ENCODE results near the gene NT5DC3. TPM values are rescaled to one million over a fixed set of nuclear protein-coding genes. Genes with fewer than 3 reads are reported as not detected.
A peak's percentile ranks its signal among the peaks of the same experiment; 100 is the strongest.

Gene NT5DC3
- polyA plus RNA-seq, 5 donors: 4.5 to 7.7 (median 5.3) TPM

DNA sequence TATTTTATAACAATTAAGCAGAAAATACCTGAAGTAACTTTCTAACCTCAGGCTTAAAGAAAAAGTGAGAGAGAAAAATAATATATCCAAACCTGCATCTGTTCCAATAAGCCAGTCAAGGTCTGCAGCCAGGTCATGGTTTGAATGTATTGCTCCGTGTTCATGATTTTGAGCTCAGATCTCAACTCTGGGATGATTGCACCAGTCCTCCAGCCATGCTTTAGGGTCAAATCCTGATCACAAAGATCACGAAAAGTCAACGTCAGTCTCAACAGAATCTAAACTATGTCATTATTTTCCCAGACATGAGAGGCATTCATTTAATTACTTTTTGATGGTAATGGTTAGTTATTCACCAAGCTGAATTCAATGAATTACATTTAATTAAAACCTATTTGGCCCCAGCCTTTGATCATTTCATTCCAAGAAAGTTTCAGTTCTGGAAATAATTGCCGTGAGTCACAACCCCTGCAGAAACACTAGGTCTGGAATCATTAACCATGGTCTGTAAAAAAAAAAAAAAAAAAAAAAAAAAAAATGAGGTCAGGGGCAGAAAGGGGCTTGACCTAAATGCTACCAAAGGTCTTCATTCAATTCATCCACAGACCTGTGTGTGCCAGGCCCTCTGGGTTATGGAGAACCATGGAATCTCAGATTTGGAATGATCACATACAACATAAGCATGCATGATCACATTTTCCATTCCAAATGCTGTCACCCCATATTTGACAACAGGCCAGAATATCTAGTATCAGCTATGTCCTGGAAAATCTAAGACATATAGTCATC, 55.6 kb downstream of the NT5DC3 start:
- no peak for DNase-seq

DNA sequence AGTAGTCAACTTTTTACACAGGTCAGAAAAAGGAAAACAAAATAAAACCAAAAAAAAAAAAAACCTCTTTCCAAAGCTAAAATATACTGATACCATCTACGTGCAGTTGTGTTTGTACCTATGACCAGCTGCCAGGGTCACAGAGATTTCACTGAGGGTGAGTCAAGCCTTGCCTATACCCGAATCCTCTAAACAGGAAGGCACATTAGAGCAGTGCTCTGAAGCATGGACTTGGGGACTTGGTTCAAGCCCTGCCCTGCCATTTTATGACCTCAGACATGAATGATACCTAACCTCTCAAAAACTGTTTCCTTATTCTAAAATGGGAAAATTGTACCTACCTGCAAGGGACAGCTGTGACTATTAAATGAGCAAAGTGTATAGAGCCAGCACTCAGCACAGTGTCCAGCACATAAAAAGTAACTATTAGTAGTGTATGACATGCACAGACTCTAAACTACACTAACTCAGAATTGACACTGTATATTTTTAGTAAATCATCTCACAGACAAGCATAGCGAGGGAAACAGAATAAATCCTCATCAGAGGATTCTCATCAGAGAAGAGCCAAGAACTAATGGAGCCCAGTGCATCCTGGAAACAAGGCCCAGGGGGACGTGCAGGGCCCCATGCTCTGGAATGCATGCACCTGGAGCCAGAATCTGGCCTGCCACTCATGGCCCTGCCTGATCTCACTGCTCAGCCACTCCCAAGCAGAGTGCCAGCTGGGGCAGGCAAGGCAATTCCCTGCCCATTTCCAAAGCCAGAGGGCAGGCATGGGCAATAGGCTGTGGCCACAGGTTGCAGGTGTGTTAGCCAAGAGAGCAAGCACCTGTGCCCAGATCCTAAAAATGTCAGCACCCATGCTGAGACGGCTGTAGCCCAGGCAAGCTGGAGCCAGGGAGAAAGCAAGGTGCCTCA, 57.0 kb downstream of the NT5DC3 start:
- no peak for DNase-seq

DNA sequence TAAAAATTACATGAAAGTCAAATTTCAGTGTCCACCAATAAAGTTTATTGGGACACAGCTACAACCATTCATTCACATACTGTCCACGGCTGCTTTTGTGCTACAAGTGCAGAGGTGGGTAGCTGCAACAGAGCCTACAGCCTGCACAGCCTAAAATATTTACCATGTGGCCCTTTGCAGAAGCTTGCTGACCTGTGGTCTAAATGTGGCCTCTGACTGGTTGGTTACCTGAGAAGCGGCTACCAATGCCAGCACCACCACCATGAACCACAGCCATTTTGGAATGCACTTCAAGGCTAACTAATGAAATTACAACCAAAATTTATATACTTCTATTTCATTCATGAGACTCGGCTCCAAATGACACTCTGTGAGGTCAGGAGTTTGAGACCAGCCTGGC, 58.6 kb downstream of the NT5DC3 start:
- no peak for DNase-seq

DNA sequence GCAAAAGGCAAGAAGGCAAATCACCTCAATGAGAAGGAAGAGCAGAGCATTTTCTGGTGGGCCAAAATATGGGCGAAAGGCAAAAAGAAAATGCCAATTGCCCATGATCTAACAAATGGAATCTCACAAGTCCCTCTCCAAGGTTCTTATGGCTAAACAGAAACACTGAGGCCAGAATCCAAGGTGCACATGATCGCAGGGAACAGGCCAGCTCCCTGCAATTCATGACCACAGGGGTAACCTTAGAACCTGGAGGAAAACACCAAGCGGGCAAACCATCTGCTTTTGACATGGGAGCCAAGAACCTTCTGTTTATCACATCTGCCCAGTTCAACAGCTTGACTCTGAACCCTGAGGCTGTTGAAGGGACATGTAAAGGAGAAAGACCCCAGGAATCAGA, 60.0 kb downstream of the NT5DC3 start:
- no peak for DNase-seq

DNA sequence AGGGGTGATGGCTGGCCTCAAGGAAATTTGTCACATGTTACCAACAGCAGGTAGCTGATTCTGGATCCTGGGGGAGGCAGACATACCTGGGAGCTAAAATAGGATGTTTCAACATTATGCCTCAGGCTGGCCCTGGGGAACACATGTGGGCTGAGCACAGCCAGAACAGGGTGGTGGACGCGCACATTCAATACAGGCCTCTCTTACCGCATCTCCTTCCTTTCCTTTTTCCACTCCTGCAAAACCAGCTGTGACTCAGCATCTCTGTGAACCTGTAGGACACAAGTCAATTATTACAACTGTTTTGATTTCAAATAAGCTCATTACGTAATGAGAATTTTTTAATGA, 61.0 kb downstream of the NT5DC3 start:
- no peak for DNase-seq

DNA sequence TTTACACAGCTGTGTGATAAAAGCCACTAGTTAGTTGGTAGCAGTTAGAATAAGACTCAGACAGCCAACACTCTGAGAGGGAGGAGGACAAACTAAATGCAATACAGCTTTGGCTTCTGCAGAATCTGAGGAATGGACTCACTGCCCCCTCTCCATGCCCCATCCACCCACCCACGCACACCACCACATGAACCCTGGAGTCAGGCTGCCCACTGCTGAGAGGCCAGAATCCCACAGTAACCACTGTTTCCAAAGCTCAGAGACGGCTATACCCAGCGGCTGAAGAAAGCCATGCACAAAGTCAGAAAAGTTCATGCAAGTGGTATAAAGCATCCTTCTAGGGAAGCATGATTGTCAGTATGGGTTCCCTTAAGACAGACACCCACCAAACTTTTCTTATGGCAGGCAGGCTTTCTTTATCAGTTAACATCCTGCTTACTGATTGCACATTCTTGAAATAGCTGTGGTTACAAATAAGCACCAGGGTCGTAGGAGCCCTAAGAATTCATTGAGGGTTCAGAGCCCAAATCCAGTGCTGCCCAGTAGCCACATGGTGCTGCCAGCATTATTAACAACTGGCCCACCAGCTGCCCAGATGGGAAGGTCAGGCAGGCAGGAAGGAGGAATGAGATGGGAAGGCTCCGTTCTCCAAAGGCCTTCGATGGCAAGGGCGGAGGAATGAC, 61.5 kb downstream of the NT5DC3 start:
- DNase-seq: no peak

DNA sequence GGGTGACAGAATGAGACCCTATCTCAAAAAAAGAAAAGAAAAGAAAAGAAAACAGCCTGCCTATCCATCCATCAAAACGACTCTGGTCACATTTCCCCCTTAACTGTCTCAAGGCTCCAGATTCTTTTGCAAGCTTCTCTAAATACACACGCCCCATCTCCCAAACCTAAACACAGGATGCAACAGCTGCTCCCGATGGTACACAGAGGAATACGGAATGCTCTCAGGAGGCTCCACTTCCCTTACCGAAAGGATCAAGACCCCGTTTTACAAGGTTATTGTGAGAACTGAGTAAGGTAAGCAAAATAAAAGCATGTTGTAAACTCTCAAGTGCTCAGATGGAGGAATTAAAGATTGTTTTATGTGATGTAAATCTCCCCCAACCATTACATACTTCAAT, 62.3 kb downstream of the NT5DC3 start:
- no peak for DNase-seq

DNA sequence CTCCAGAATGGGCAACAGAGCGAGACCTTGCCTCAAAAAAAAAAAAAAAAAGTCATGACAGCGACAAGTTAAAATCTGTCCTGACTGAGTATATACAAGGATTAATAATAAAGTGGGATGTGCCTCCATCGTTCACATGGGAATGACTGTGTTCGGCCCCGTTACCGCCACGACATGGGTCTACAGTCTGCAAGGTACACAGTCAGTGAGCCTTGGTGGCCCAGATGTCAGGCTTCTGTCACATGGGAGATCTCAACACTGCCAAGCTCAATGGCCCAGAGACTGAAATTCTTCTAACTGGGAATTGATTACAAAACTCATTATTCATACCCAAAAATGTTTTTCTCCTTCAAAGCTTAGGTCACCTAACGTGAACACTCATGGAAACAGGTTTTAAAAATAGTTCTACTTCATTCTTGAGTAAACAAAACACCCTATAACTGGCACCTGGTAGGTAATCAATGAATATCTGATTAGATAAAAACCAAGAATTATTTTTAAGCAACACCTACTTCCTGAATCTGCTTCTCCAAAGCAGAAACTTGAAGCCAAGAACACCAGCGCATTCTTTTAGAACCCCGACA, 66.0 kb downstream of the NT5DC3 start:
- no peak for DNase-seq

DNA sequence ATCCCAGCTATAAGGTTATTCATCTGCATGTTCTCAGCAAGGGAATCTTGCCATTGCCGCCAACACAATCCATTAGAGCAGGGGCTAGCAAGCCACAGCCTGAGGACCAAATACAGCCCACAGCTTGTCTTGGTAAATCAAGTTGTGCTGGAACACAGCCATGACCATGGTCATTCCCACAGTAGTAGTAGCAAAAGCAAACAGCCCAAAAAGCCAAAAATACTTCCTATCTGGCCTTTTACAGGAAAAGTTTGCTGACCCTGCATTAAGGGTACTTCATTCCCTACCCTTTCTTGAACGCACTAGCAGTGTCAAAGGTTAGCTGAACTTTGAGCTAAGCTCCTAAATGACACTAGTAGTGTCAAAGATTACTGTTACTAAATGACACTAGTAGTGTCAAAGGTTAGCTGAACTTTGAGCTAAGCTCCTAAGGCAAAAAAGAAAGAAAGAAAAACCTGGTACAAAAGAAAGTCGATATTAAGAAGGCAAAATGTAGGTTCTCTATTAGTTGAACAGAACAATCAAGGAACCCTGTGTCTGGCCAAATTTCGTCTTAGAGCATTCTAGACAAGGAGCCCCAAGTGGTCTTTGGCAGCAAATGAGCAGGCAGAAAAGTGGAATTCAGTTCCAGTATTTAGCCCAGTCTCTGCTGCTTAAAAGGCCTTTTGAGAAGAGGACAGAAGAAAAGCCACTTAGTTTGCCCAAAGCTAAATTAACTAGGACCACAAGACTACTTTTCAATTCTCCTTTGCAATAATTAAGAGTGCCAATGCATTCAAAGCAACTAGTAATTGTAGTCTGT, 67.7 kb downstream of the NT5DC3 start:
- no peak for DNase-seq

DNA sequence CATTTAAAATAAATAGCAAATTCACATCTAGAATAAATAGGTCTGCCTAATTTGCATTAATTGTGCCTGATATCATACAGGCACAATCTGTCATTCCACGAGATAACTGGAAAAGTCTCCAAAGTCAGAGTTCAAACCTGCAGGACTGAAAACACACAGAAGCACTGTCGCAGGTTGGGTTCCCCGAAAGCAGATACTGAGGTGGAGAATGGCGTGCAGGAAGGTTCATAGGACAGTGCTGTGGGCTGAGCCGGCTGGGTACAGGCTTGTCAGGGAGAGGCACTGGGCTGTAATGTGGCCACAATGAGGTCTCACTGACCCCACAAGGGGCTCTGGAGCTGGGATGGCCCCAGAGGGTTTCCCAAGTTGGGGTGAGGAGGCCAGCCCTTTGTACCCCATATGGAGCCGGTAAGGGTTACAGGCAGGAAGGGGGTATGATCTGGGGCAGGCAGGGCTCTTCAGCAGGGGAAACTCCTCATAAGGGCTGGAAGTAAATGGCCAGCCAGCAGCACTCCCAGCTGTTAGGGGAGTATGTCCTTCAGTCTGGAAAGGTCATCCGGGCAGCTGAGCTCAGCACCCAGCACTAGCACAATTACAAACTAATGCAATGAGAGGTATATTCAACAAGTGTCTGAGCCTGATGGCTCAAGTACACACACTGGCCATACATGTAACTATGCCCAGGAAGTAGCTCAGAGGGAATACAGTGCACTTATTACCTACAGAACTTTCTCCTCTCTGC, 68.5 kb downstream of the NT5DC3 start:
- DNase-seq: no peak

DNA sequence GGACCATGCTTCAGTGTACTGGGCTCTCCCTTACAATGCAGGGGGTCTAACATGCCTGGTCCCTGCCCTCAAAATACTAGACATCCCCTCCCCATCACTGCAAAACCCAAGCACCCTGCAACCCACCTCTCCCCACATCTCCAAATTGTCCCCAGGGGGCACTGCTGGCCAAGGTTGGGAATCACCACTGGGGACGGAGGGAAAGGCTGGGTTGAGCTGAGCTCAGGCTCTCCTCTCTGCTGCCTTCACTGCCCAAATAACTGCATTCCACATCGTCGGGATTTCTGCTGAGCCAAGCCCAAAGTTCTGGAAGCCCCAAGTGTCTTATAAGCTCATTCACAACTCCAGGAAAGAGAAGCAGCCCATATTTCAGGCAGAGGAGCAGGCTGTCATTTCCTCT, 69.6 kb downstream of the NT5DC3 start:
- peak in 1 of 2 donors; percentile 20 for DNase-seq

DNA sequence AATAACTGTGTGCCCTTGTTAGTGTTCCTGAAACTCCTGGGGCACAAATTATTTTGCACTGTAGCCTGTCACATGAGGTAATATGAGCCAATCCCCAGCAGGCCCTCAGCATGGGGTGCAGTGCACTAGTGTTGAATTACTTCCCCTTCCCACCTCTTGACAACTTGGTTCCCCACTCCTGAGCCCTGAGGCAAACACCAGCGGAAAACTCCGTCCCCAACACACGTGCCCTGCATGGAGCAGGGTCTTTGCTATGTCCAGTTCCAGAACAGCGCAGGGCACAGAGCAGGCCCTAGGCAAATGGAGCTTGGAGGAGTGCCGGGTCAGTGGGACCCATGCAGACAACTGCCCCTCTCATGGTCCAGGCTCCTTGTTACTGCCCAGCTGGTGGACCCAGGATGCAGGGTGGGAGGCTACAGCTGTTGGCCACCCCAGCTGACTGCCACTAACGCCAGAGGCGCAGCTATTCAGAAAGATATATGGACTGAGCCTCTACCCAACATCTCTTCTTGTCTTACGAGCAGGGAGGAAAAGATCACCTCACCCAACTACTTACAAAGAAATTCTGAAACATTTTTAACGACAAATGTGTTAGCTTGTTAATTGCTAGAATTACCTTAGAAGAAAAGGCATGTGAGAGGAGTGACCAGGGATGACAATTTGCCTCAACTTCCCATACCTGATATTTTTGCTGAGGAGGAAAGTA, 71.6 kb downstream of the NT5DC3 start:
- no peak for DNase-seq

DNA sequence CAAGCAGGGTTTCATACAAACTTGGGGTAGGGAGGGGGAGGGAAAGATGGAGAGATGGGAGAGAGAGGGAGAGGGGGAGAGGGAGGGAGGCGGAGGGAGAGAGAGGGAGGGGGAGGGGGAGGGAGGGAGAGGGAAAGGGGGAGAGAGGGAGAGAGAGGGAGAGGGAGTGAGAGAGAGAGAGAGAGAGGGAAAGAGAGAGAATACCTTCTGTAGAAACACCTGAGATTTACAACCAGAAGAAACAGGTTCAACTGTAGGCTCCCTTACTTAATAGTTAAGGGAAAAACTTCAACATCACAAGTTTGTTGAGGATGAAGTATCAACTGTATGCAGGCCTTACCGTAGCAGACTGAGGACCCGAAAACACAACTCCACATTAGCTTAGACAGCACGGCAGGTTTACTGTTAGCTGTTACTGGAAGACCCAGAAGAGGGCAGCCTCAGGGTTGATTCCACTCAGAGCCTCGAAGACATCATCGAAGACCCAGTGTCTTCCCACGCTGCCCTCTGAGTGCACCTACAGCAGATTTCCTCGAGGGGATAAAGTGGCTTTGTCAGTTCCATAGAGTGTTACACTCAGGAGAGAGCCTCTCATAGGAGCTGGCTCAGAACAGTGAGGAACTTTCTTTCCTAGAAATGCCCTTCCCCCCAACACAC, 72.4 kb downstream of the NT5DC3 start:
- no peak for DNase-seq

DNA sequence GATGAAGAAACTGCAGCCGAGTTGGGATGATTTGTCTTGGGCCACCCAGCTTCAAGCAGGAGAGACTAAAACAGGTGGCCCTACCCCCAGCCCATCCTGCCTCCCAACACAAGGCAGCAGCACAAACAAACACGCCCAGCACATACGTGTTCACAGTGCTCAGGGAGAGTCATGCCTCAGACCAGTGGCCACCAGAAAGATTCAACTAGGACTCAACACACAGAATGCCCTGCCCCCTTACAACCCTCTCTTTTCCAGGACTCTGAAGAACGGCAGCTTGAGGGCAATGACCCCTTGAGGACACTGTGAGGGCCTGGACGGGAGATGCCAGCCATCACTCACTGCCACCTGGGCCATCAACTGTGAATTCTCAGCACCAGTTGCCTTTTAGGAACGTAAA, 75.0 kb downstream of the NT5DC3 start:
- no peak for DNase-seq

DNA sequence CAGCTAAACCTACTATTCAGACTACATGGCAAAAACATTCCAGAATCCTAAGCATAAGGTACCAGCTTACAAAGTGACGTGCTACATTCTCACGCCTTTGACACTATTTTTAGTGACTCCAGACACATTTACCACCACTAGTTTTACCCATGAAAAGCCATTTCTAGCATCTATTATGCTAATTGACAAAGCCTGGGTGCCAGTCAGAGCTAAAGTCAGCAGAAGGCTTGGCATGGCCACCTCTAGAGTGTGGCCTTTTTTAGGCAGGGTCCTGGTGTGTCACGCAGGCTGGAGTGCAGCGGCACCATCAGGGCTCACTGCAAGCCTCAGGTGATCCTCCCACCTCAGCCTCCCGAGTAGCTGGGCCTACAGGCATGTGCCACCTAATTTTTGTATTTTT, 75.7 kb downstream of the NT5DC3 start:
- DNase-seq: no peak

DNA sequence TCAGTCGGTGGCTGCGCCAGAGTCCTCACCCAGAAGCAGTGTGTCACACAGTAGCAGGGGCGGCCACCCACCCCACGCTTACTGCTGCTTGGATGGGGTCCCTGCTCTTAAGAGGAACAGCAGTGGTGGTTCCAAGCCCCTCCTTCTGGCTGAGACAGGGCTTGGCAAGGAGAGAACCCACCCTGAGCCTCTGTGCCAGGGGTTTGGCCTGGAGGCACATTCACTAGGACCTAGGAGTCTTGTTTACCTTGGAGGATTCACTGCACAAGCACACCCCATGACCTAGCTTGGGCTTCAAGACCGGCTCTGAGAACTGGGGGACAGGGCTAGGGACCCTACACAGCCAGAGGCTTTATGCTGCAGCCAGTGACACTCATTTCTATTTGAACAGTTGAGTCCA, 78.6 kb downstream of the NT5DC3 start:
- no peak for DNase-seq

DNA sequence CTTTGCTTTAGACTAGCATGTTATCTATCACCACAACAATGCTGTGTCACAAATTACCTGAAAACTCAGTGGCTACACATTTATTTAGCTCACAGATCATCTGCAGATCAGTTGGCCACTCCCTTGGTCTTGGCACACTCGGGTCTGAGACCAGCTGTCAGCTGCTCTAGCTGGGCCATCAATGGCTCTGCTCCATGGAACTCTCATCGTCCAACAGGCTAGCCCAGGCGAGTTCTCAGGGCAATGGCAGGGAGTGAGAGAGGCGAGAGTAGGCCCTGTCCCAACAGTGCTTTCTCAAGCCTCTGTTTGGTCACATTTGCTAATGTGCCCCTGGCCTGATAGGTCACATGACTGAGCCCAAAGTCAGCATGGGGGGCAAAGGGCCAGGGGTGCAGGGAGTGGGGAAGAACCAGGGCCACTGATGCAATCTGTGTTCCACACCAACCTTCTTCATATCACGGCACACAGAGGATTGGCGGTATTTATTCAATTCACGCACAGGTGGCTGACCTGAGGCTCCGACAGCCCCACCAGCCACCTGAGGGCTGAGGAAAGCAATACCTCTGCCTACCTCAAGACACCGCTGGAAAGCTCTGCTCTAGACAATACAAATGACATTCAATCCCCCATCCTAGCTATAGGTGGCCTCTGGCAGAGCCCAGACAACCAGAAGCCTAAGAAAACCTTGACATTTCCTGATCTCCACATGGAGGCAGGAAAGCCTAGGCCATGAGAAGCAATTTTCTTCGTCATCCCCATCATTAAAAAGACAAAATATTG, 82.5 kb downstream of the NT5DC3 start:
- no peak for DNase-seq

DNA sequence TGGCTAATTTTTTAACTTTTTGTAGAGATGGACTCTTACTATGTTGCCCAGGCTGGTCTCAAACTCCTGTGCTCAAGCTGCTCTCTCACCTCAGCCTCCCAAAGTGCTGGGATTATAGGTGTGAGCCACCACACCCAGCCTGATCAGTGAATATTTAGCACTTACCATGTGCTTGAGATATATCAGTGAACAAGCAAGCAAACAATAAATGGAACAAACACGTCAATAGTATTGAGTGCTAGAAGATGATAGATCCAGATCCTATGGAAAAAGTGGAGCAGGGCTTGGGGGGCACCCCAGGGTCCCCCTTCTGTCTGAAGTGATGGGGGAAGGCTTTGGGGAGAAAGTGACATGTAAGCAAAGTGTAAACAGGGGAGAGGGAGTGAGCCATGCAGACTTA, 83.8 kb downstream of the NT5DC3 start:
- DNase-seq: no peak

DNA sequence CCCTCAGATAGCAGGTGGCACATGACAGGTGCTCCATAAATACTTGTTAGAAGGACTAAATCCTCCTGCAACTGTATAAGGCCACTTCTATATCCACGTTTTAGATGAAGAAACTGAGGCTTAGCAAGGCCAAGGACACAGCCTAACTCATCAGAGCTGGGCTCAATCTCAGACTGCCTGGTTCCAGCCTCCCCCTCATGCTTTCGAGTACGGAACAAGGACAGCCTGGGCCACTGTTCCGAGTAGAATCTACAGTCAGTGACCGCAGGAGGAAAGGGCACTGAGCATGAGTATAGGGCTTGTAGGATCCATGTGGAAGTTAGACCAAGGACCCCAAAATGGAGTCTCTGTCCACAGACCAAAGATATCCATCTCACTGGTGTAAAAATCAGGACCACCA, 84.6 kb downstream of the NT5DC3 start:
- DNase-seq: no peak
